Lung (tissue), 12 donors: ENCODE measurements around the gene STRIT1. TPM values are rescaled to one million over a fixed set of nuclear protein-coding genes. Genes with fewer than 3 reads are reported as not detected.

Source experiments
- ATAC-seq: fragments of 200-7000 bp; cut with Tn5 transposase; one replicate; pipeline ENCODE4 v1.9.1; 2020; ENCODE audit warnings: moderate number of reproducible peaks; ENCODE audit not compliant: insufficient read depth, low FRiP score
- DNase-seq, 3 donors: peaks; one replicate each; pipeline ENCODE4 v3.0.0-alpha.2; 2013 to 2017
- H3K27ac ChIP-seq, 2 donors: one replicate each; pipeline ENCODE4 v1.5.1; 2013; ENCODE audit warnings: mild to moderate bottlenecking in 2 of 2, moderate library complexity in 2 of 2, control low read depth in 1 of 2, inconsistent platforms in 1 of 2, low read depth in 1 of 2, low read length in 1 of 2
- H3K27me3 ChIP-seq, 3 donors: one replicate each; pipeline ENCODE4 v1.5.1; 2013; ENCODE audit warnings: low read length in 2 of 3; ENCODE audit not compliant: control insufficient read depth in 3 of 3, insufficient read depth in 3 of 3
- H3K36me3 ChIP-seq, 4 donors: one replicate each; pipeline ENCODE4 v1.5.1; 2013; ENCODE audit warnings: low read length in 4 of 4, mild to moderate bottlenecking in 1 of 4, moderate library complexity in 1 of 4; ENCODE audit not compliant: control insufficient read depth in 4 of 4, insufficient read depth in 4 of 4
- H3K4me1 ChIP-seq, 5 donors: one replicate each; pipeline ENCODE4 v1.5.1; 2013; ENCODE audit warnings: low read length in 5 of 5, mild to moderate bottlenecking in 2 of 5, moderate library complexity in 1 of 5; ENCODE audit not compliant: control insufficient read depth in 5 of 5, insufficient read depth in 5 of 5
- H3K4me3 ChIP-seq: one replicate; pipeline ENCODE4 v1.5.1; 2013; ENCODE audit warnings: mild to moderate bottlenecking, control low read depth, moderate library complexity
- H3K9ac ChIP-seq, 2 donors: one replicate each; pipeline ENCODE4 v1.5.1; 2013; ENCODE audit warnings: low read length in 2 of 2, control low read depth in 1 of 2; ENCODE audit not compliant: insufficient read depth in 1 of 2
- H3K9me3 ChIP-seq, 4 donors: one replicate each; pipeline ENCODE4 v1.5.1; 2013; ENCODE audit warnings: low read length in 3 of 4, mild to moderate bottlenecking in 1 of 4, moderate library complexity in 1 of 4; ENCODE audit not compliant: control insufficient read depth in 4 of 4, insufficient read depth in 3 of 4
- WGBS, 2 donors: extraction: QIAGEN DNeasy Blood & Tissue Kit; methylation state at CpG; one replicate each; pipeline ENCODE4 v1.1.7; 2013; 5-methylcytosine and 5-hydroxymethylcytosine counted together
- polyA plus RNA-seq, 2 donors: library from polyadenylated mRNA; stranded (reverse); fragments of 200-250 nt; gene quantifications; one replicate each; pipeline ENCODE4 v1.2.1, GENCODE V29; 2013
- total RNA-seq, 2 donors: library from RNA; depleted of rRNA in 1 of 2; stranded (reverse); fragments of >200 nt in 1 of 2; gene quantifications; one replicate each; pipeline ENCODE4 v1.2.1, GENCODE V29; 2014 to 2021
- TF ChIP-seq, protein P1 (sequence below): IDR thresholded peaks from 2 replicates; pipeline ENCODE4 v1.5.1; 2012; ENCODE audit warnings: mild to moderate bottlenecking; ENCODE audit errors: control extremely low read depth, extremely low read depth
- donor health status: control.
- donor health status: control.
- donor health status: Bipolar disorder and iron deficiency.
- donor health status: healthy.
- donor health status: DM: yes; HTN: yes; CAD: no.

Gene STRIT1
- total and polyA plus RNA-seq, 4 donors = not detected

- Histone ChIP-seq H3K36me3 (no peaks in the 10 kb centered on the region), H3K4me3 (no peak overlapping the region), H3K4me1 (peaks cover 0 to 2% (median 0%) of the 10 kb centered on the region in 5 donors), H3K9ac (no peak overlapping the region), H3K27ac (no peak overlapping the region), H3K27me3 (no peaks in the 10 kb centered on the region), H3K9me3 (no peaks in the 10 kb centered on the region)
- no peak for DNase-seq
- TF ChIP-seq, protein P1, sequence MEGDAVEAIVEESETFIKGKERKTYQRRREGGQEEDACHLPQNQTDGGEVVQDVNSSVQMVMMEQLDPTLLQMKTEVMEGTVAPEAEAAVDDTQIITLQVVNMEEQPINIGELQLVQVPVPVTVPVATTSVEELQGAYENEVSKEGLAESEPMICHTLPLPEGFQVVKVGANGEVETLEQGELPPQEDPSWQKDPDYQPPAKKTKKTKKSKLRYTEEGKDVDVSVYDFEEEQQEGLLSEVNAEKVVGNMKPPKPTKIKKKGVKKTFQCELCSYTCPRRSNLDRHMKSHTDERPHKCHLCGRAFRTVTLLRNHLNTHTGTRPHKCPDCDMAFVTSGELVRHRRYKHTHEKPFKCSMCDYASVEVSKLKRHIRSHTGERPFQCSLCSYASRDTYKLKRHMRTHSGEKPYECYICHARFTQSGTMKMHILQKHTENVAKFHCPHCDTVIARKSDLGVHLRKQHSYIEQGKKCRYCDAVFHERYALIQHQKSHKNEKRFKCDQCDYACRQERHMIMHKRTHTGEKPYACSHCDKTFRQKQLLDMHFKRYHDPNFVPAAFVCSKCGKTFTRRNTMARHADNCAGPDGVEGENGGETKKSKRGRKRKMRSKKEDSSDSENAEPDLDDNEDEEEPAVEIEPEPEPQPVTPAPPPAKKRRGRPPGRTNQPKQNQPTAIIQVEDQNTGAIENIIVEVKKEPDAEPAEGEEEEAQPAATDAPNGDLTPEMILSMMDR = no peak
- WGBS, 2 donors = 75 to 90% methylated on average over 1 of the region's 1 CpG
- no peak for ATAC-seq
Measured at GRCh38 chr3:155317211-155317610, 23.7 kb upstream of the STRIT1 start.

GRCh38 chr3:155316426-155316825, 22.9 kb upstream of the STRIT1 start:
- H3K27ac ChIP-seq = no peak overlapping the region
- ATAC-seq (no peak), DNase-seq (no peak)
- no peak overlapping the region for H3K9ac ChIP-seq
- H3K36me3 ChIP-seq = no peaks in the 10 kb centered on the region
- no peaks in the 10 kb centered on the region for H3K9me3 ChIP-seq
- TF ChIP-seq, protein P1 = no peak
- H3K4me3 ChIP-seq = no peak overlapping the region
- no peaks in the 10 kb centered on the region for H3K27me3 ChIP-seq
- H3K4me1 ChIP-seq = peaks cover 0 to 3% (median 0%) of the 10 kb centered on the region in 5 donors

- no peak overlapping the region for H3K4me3 ChIP-seq
- TF ChIP-seq, protein P1 = no peak
- WGBS, 2 donors = 91 to 93% methylated on average over 2 of the region's 2 CpGs
- H3K9ac ChIP-seq = no peak overlapping the region
- no peaks in the 10 kb centered on the region for H3K36me3 ChIP-seq
- H3K27ac ChIP-seq = no peak overlapping the region
- DNase-seq (no peak), ATAC-seq (no peak)
- peaks cover 0 to 3% (median 0%) of the 10 kb centered on the region in 5 donors for H3K4me1 ChIP-seq
- H3K9me3 ChIP-seq = peaks cover 0 to 3% (median 0%) of the 10 kb centered on the region in 4 donors
- H3K27me3 ChIP-seq = no peaks in the 10 kb centered on the region
Measured at GRCh38 chr3:155313916-155314315, 20.4 kb upstream of the STRIT1 start.

GRCh38 chr3:155313300-155313699, 19.8 kb upstream of the STRIT1 start:
- Histone ChIP-seq H3K27ac (no peak overlapping the region), H3K9ac (no peak overlapping the region), H3K9me3 (peaks cover 0 to 3% (median 0%) of the 10 kb centered on the region in 4 donors), H3K36me3 (no peaks in the 10 kb centered on the region), H3K4me1 (peaks cover 0 to 3% (median 0%) of the 10 kb centered on the region in 5 donors), H3K4me3 (no peak overlapping the region), H3K27me3 (no peaks in the 10 kb centered on the region)
- DNase-seq (no peak), ATAC-seq (no peak)
- TF ChIP-seq, protein P1 = no peak
